Measurements from ENCODE around the gene FAM210A.

The FAM210A gene

GRCh38 chr18:13628211-13628610 lies 98.1 kb downstream of the FAM210A start:
- Histone ChIP-seq H3K27me3 (ENCODE audit: insufficient read depth, poor library complexity, severe bottlenecking) (no peaks in the 10 kb centered on the region), H3K4me3 (replicated peaks; ENCODE audit: insufficient read depth, low read length) (no peak overlapping the region), H3K27ac (replicated peaks) (no peak overlapping the region)
- DNase-seq (ENCODE audit: low read depth in 1 of 2, low spot score in 1 of 2): no peak
- TF ChIP-seq GABPA (IDR thresholded peaks at IDR 0.05; ENCODE audit: low read depth) (no peak), REST (IDR thresholded peaks at IDR 0.05; ENCODE audit: insufficient replicate concordance, low read depth) (no peak), POLR2AphosphoS5 (IDR thresholded peaks at IDR 0.05; ENCODE audit: low read depth) (0 out of 2 replicates have a peak, but pooled peaks have one; percentile 58), CTCF (IDR thresholded peaks at IDR 0.05; ENCODE audit: insufficient read depth, low read length) (no peak)

- no peak for DNase-seq (ENCODE audit: low read depth in 1 of 2, low spot score in 1 of 2)
- Histone ChIP-seq H3K27ac (replicated peaks) (no peak overlapping the region), H3K27me3 (ENCODE audit: insufficient read depth, poor library complexity, severe bottlenecking) (no peaks in the 10 kb centered on the region), H3K4me3 (replicated peaks; ENCODE audit: insufficient read depth, low read length) (no peak overlapping the region)
- TF ChIP-seq SPI1 (IDR thresholded peaks at IDR 0.05; ENCODE audit: borderline replicate concordance, low read depth) (no peak), POLR2AphosphoS5 (IDR thresholded peaks at IDR 0.05; ENCODE audit: low read depth) (no peak), GABPA (IDR thresholded peaks at IDR 0.05; ENCODE audit: low read depth) (no peak), REST (IDR thresholded peaks at IDR 0.05; ENCODE audit: insufficient replicate concordance, low read depth) (no peak), CTCF (IDR thresholded peaks at IDR 0.05; ENCODE audit: insufficient read depth, low read length) (no peak)
Observed at GRCh38 chr18:13627639-13628038, 98.7 kb downstream of the FAM210A start.

- no peak for DNase-seq (ENCODE audit: low read depth in 1 of 2, low spot score in 1 of 2)
- H3K27me3 ChIP-seq (ENCODE audit: insufficient read depth, poor library complexity, severe bottlenecking): no peaks in the 10 kb centered on the region
- H3K4me3 ChIP-seq (replicated peaks; ENCODE audit: insufficient read depth, low read length): no peak overlapping the region
- H3K27ac ChIP-seq (replicated peaks): no peak overlapping the region
- TF ChIP-seq REST (IDR thresholded peaks at IDR 0.05; ENCODE audit: insufficient replicate concordance, low read depth) (no peak), SPI1 (IDR thresholded peaks at IDR 0.05; ENCODE audit: borderline replicate concordance, low read depth) (no peak), CTCF (IDR thresholded peaks at IDR 0.05; ENCODE audit: insufficient read depth, low read length) (no peak), GABPA (IDR thresholded peaks at IDR 0.05; ENCODE audit: low read depth) (no peak), POLR2AphosphoS5 (IDR thresholded peaks at IDR 0.05; ENCODE audit: low read depth) (no peak)
Observed at GRCh38 chr18:13626544-13626908, 99.8 kb downstream of the FAM210A start.

All from HL-60 (cell line).